Measurements from ENCODE around the gene MED27.

DNA sequence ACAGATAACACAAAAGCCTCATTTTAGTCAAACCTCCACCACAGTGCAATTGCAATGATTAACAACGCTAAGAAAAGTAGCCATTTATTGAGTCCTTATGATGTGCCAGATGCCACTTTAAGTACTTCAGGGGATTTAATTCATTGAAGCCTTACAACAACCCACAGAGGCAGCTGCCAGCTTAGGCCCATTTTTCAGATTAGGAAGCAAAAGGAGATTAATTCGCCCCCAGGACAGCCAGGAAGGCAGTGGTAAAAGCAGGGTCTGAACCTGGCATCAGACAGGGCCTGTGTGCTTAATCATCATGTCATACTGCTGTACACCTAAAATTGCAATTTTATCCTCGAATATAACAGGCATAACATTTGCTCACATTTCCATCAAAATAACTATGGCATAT, 23.9 kb downstream of the MED27 start:
- TF ChIP-seq POLR2AphosphoS5 (IDR thresholded peaks at IDR 0.05) (no peak), POLR2A (IDR thresholded peaks at IDR 0.05) (no peak)
- TF ChIP-seq, protein P1, sequence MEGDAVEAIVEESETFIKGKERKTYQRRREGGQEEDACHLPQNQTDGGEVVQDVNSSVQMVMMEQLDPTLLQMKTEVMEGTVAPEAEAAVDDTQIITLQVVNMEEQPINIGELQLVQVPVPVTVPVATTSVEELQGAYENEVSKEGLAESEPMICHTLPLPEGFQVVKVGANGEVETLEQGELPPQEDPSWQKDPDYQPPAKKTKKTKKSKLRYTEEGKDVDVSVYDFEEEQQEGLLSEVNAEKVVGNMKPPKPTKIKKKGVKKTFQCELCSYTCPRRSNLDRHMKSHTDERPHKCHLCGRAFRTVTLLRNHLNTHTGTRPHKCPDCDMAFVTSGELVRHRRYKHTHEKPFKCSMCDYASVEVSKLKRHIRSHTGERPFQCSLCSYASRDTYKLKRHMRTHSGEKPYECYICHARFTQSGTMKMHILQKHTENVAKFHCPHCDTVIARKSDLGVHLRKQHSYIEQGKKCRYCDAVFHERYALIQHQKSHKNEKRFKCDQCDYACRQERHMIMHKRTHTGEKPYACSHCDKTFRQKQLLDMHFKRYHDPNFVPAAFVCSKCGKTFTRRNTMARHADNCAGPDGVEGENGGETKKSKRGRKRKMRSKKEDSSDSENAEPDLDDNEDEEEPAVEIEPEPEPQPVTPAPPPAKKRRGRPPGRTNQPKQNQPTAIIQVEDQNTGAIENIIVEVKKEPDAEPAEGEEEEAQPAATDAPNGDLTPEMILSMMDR (IDR thresholded peaks at IDR 0.05): no peak
